Upper lobe of right lung (tissue), 1 donor: ENCODE results near the gene NUCB1. TPM values are rescaled to one million over a fixed set of nuclear protein-coding genes. Genes with fewer than 3 reads are reported as not detected.

Experiments used
- ATAC-seq: fragments of 200-7000 bp; cut with Tn5 transposase; one replicate; pipeline ENCODE4 v1.9.1; 2020; ENCODE audit warnings: mild to moderate bottlenecking, moderate library complexity
- DNase-seq: peaks from one replicate; pipeline ENCODE4 v3.0.0-alpha.2; 2020
- H3K27ac ChIP-seq: fragments of 200-600 bp; one replicate; pipeline ENCODE4 v1.8.0; 2022
- H3K27me3 ChIP-seq: fragments of 200-600 bp; one replicate; pipeline ENCODE4 v1.8.0; 2022; ENCODE audit warnings: mild to moderate bottlenecking
- H3K36me3 ChIP-seq: fragments of 200-600 bp; one replicate; pipeline ENCODE4 v1.8.0; 2022
- H3K4me1 ChIP-seq: fragments of 200-600 bp; one replicate; pipeline ENCODE4 v1.8.0; 2022
- H3K4me3 ChIP-seq: fragments of 200-600 bp; one replicate; pipeline ENCODE4 v1.8.0; 2022; ENCODE audit warnings: mild to moderate bottlenecking
- H3K9me3 ChIP-seq: fragments of 200-600 bp; one replicate; pipeline ENCODE4 v1.8.0; 2022
- intact Hi-C: fragments of 100-400 bp; cut with DNase I; formaldehyde crosslinking; loops from one replicate; pipeline ENCODE4 v1.11.0; 2022
- total RNA-seq: library from RNA; stranded (reverse); fragmentation: NEBNext Ultra II Directional; extraction: Animal tissue kit (Norgen Biotek cat#: 25700); gene quantifications from one replicate; pipeline ENCODE4 v1.2.1, GENCODE V29; 2021
- TF ChIP-seq, protein P1 (sequence below): fragments of 200-600 bp; IDR thresholded peaks from one replicate; pipeline ENCODE4 v1.8.0; 2022; ENCODE audit warnings: antibody characterized with exemption
- donor health status: DM: no; HTN: yes; CAD: no; lungs with severe emphysema.

Gene NUCB1
- total RNA-seq, 1 donor from 2014 or later, result 287 TPM

DNA sequence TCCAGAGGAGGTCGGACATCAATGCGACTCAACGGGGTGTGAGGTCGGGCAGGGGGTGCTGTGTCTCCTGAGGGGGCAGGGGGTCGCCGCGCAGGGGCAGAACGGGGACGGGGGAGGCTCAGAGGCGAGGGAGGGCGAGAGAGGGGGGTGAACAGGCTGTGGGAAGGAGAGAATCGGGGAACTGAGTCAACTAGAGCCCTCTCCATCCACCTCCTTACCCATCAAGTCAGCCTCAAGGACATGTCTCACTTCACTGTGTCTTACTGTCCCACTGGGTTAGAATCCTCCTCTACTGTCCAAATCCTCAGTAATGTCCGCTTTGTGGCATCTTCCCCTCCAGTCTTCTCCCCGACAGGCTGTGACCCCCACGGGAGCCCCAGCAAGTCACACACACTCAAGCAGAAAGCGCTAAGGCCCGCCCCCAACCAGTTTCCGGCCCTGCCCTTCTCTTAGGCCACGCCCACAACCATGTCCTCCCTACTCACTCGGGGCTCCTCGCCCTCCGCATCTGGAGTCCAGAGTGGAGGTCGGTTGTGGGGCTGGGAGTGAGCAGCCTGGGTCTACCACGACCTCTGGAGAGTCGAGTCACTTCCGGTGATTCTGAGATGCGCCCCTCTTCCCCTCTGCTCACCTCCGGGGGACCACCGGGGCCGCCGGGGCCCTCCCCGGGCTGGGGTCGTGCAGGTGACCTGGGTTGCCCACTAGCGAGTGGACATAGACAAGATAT is 41.0 kb upstream of the NUCB1 start:
- Histone ChIP-seq H3K36me3 (no peaks in the 10 kb centered on the region), H3K27me3 (no peaks in the 10 kb centered on the region), H3K4me1 (no peaks in the 10 kb centered on the region), H3K4me3 (peak overlapping the region; percentile 23), H3K27ac (peak overlapping the region; percentile 1), H3K9me3 (no peaks in the 10 kb centered on the region)
- intact Hi-C loops, result no loop called here
- peak; percentile 86 for DNase-seq
- TF ChIP-seq, protein P1, sequence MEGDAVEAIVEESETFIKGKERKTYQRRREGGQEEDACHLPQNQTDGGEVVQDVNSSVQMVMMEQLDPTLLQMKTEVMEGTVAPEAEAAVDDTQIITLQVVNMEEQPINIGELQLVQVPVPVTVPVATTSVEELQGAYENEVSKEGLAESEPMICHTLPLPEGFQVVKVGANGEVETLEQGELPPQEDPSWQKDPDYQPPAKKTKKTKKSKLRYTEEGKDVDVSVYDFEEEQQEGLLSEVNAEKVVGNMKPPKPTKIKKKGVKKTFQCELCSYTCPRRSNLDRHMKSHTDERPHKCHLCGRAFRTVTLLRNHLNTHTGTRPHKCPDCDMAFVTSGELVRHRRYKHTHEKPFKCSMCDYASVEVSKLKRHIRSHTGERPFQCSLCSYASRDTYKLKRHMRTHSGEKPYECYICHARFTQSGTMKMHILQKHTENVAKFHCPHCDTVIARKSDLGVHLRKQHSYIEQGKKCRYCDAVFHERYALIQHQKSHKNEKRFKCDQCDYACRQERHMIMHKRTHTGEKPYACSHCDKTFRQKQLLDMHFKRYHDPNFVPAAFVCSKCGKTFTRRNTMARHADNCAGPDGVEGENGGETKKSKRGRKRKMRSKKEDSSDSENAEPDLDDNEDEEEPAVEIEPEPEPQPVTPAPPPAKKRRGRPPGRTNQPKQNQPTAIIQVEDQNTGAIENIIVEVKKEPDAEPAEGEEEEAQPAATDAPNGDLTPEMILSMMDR, result no peak
- peak; percentile 82 for ATAC-seq

DNA sequence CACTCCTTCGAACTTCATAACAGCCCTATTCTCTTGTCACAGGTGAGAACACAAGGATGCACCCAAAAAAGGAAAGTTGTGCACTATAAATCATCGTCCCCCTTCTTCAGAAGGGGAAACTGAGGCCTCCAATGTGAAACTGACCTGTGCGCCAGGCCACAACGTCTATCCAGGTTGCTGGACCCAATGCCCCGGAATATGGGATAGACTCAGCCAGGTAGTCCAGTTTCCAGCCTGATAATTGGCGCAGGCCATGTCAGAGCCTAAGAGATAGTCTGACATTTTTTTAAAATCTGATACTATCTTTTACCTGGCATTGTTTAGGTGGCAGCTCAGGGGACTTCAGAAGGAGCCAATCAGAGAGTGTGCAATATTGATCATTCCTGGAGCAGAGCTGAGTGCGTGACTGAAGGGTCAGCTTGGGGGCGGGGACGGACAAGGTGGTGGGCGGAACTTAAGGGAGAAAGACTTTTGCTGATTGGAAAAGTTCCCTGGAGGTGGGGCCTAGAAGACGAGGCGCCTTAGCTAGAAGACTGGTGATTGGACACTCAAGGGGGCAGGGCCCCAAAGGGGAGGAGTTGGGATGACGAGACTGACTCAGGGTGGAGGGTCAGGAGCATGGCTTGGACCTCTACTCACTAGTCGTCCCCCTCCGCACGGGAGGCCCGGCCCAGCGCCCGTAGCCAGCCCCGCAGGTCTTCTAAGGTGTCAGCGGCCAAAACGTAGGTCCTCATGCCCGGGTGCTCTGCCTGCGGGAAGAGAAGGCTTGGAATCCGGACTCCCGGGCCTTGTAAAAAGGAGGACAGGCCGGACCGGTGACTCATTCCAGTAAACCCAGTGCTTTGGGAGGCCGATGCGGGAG is 40.2 kb upstream of the NUCB1 start:
- ATAC-seq, result peak; percentile 85
- Histone ChIP-seq H3K4me3 (peak overlapping the region; percentile 23), H3K4me1 (no peaks in the 10 kb centered on the region)

DNA sequence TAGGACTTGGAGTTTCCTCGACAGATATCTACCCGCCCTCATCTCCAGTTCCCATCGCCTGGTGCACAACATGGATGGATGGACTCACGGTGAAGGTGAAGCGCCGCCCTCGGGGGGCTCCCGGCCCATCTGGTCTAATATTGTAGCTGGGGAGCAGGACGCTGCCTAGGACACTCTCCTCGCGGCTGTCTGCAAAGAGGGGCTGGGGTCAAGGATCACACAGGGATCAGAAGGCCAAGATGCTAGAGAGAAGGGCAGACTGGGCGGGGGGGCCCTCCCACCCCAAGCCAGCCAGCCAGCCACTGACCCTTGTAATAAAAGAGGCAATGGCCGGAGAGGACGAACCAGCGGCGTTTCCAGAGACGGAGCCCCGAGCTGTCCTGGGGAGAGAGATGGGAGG is 38.8 kb upstream of the NUCB1 start:
- DNase-seq, result no peak
- TF ChIP-seq, protein P1, result no peak
- no peak for ATAC-seq
- Histone ChIP-seq H3K9me3 (no peaks in the 10 kb centered on the region), H3K27ac (no peak overlapping the region), H3K4me1 (no peaks in the 10 kb centered on the region), H3K27me3 (no peaks in the 10 kb centered on the region), H3K4me3 (no peak overlapping the region), H3K36me3 (no peaks in the 10 kb centered on the region)
- intact Hi-C loops, result no loop called here

More for the DNA sequence above, 40.2 kb upstream of the NUCB1 start:
- intact Hi-C loops, result no loop called here
- Histone ChIP-seq H3K27me3 (no peaks in the 10 kb centered on the region), H3K27ac (peak overlapping the region; percentile 1), H3K9me3 (no peaks in the 10 kb centered on the region), H3K36me3 (no peaks in the 10 kb centered on the region)
- TF ChIP-seq, protein P1, result no peak
- peak; percentile 84 for DNase-seq

DNA sequence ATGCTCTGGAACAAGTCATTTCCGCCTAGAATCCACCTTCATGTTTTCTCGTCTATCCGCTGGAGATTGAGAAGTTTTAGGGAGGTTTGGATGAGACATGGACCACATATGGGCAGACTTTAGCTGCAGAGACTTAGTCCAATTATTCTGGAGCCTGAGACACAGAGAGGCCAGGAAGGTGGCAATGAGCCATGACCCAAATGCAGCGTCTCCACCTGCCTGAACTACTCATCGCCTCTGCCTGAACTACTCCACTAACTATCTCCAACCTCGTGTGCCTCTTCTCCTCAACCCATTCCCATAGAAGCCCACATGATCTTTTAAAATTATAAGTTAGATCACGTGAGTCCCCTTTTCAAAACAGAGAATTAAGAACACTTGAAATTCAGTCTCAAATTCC is 37.3 kb upstream of the NUCB1 start:
- H3K36me3 ChIP-seq, result no peaks in the 10 kb centered on the region
- H3K4me1 ChIP-seq, result peaks cover 7% of the 10 kb centered on the region
- no peak overlapping the region for H3K4me3 ChIP-seq
- TF ChIP-seq, protein P1, result no peak
- ATAC-seq (no peak), DNase-seq (no peak)
- H3K27me3 ChIP-seq, result no peaks in the 10 kb centered on the region
- no peak overlapping the region for H3K27ac ChIP-seq
- intact Hi-C loops, result no loop called here
- no peaks in the 10 kb centered on the region for H3K9me3 ChIP-seq

DNA sequence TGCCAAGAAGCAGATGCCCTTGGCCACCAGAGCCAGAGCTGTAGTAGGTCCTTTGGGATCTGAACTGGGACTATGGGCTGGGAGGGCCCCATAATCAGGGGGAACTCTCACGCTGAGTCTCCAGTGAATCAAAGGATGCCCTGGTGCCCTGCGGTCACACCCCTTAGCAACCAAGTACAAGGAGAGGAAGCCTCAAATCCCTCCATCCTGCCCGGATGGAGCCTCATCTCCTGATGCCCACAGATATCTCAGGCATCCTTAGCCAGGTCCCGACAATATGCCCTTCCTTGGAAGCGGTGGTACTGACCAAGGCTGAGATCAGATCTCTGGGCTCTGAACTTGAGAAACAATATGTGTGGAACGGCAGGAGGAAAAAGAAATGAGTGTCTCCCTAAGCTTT is 33.4 kb upstream of the NUCB1 start:
- no peak for DNase-seq
- Histone ChIP-seq H3K4me3 (no peak overlapping the region), H3K4me1 (peaks cover 15% of the 10 kb centered on the region), H3K27ac (no peak overlapping the region), H3K36me3 (no peaks in the 10 kb centered on the region), H3K27me3 (no peaks in the 10 kb centered on the region), H3K9me3 (no peaks in the 10 kb centered on the region)
- TF ChIP-seq, protein P1, result no peak
- ATAC-seq, result no peak
- intact Hi-C loops, result no loop called here
